H1 (cell line): ENCODE measurements around the gene B4GALT7. TPM values are rescaled to one million over a fixed set of nuclear protein-coding genes. Genes with fewer than 3 reads are reported as not detected.

Experiments
- CTCF ChIA-PET: fragments of 300-600 bp; sonication (Branson Sonifier 250); formaldehyde crosslinking; loops from one replicate; lab custom pipeline; 2021; ENCODE audit not compliant: partially characterized antibody; lab: Charles Lee
- POLR2A ChIA-PET: fragments of 300-600 bp; sonication (Branson Sonifier 250); formaldehyde crosslinking; loops from one replicate; lab custom pipeline; 2021; ENCODE audit warnings: inconsistent platforms; ENCODE audit not compliant: partially characterized antibody; lab: Charles Lee
- DNase-seq, 2 experiments: peaks; one replicate each; pipeline versions ENCODE4 v3.0.0 to v3.0.0-alpha.2; 2010 to 2022; ENCODE audit warnings: low spot score in 2 of 2, low read depth in 1 of 2, mixed read lengths in 1 of 2
- FAIRE-seq: peaks from 2 replicates; lab custom pipeline; 2011; peaks lifted over from hg19 to GRCh38; lab: Jason Lieb, UNC
- H2AFZ ChIP-seq: 2 replicates; pipeline ENCODE4 v1.8.1; 2012; ENCODE audit warnings: low read length, inconsistent platforms
- H2AK5ac ChIP-seq: 2 replicates; pipeline ENCODE4 v1.6.1; 2013; ENCODE audit warnings: low read depth, low read length
- H2BK120ac ChIP-seq: replicated peaks from 2 replicates; pipeline ENCODE3; 2013; ENCODE audit warnings: low read depth, low read length, inconsistent platforms
- H2BK12ac ChIP-seq: 2 replicates; pipeline ENCODE4 v1.6.1; 2013; ENCODE audit warnings: low read depth, low read length
- H2BK15ac ChIP-seq: 2 replicates; pipeline ENCODE4 v1.6.1; 2013; ENCODE audit warnings: low read length
- H2BK20ac ChIP-seq: 2 replicates; pipeline ENCODE4 v1.6.1; 2013; ENCODE audit warnings: low read length
- H2BK5ac ChIP-seq: 2 replicates; pipeline ENCODE4 v1.6.1; 2013; ENCODE audit warnings: low read depth, low read length
- H3K14ac ChIP-seq: 2 replicates; pipeline ENCODE4 v1.6.1; 2013; ENCODE audit warnings: inconsistent platforms; ENCODE audit not compliant: insufficient read length
- H3K18ac ChIP-seq: 2 replicates; pipeline ENCODE4 v1.6.1; 2013; ENCODE audit warnings: low read length; ENCODE audit errors: extremely low read depth
- H3K23ac ChIP-seq: 2 replicates; pipeline ENCODE4 v1.6.1; 2013; ENCODE audit warnings: inconsistent platforms; ENCODE audit not compliant: insufficient read length
- H3K23me2 ChIP-seq: 2 replicates; pipeline ENCODE4 v1.6.1; 2013; ENCODE audit warnings: low read depth, low read length
- H3K27ac ChIP-seq: 2 replicates; pipeline ENCODE4 v1.6.1; 2011; ENCODE audit warnings: low read depth, low read length, inconsistent platforms
- H3K27me3 ChIP-seq, 4 experiments: replicated peaks in 1 of 4; 1 replicate in 1 of 4; 2 replicates in 3 of 4; pipeline versions ENCODE4 v1.6.1 to v1.8.1; 2011 to 2013; ENCODE audit warnings: low read length in 3 of 4, mild to moderate bottlenecking in 3 of 4, inconsistent platforms in 2 of 4, mixed read lengths in 2 of 4, moderate library complexity in 1 of 4; ENCODE audit not compliant: control insufficient read depth in 3 of 4, insufficient read depth in 3 of 4; ENCODE audit errors: extremely low read depth in 1 of 4
- H3K36me3 ChIP-seq, 4 experiments: 2 replicates each; pipeline versions ENCODE4 v1.6.1 to v1.8.1; 2011 to 2013; ENCODE audit warnings: mild to moderate bottlenecking in 4 of 4, low read length in 3 of 4, moderate library complexity in 2 of 4, control low read depth in 1 of 4, inconsistent platforms in 1 of 4; ENCODE audit not compliant: insufficient read depth in 4 of 4, control insufficient read depth in 2 of 4
- H3K4ac ChIP-seq: replicated peaks from 2 replicates; pipeline ENCODE3; 2013; ENCODE audit warnings: low read length, low read depth, mixed read lengths, inconsistent platforms; ENCODE audit not compliant: insufficient read length
- H3K4me1 ChIP-seq, 4 experiments: replicated peaks in 1 of 4; 1 replicate in 1 of 4; 2 replicates in 3 of 4; pipeline versions ENCODE4 v1.6.1 to v1.8.1; 2011 to 2013; ENCODE audit warnings: low read length in 3 of 4, inconsistent platforms in 2 of 4, mixed read lengths in 1 of 4; ENCODE audit not compliant: insufficient read depth in 4 of 4, control insufficient read depth in 3 of 4
- H3K4me2 ChIP-seq, 2 experiments: 2 replicates each; pipeline versions ENCODE4 v1.6.1 to v1.8.1; 2011 to 2013; ENCODE audit warnings: low read depth in 2 of 2, low read length in 2 of 2, control low read depth in 1 of 2, inconsistent platforms in 1 of 2, mild to moderate bottlenecking in 1 of 2; ENCODE audit not compliant: insufficient read depth in 1 of 2
- H3K4me3 ChIP-seq, 4 experiments: fragments of 200-600, 300-600 bp in 1 of 4; sonication (generic), shearing (Covaris generic), sonication (Bioruptor Twin) in 1 of 4; 2 replicates each; pipeline versions ENCODE4 v1.5.1 to v1.8.1; 2011 to 2016; ENCODE audit warnings: low read length in 4 of 4, low read depth in 3 of 4, control low read depth in 2 of 4, inconsistent platforms in 2 of 4, mild to moderate bottlenecking in 2 of 4, mixed read lengths in 1 of 4, moderate library complexity in 1 of 4; ENCODE audit not compliant: insufficient read depth in 2 of 4; ENCODE audit errors: extremely low read depth in 1 of 4
- H3K56ac ChIP-seq: replicated peaks from 2 replicates; pipeline ENCODE3; 2013; ENCODE audit warnings: low read depth, mild to moderate bottlenecking, mixed read lengths, low read length, inconsistent platforms; ENCODE audit not compliant: insufficient read length
- H3K79me1 ChIP-seq: 2 replicates; pipeline ENCODE4 v1.6.1; 2013; ENCODE audit warnings: low read depth, low read length, control low read depth
- H3K79me2 ChIP-seq, 2 experiments: 2 replicates each; pipeline versions ENCODE4 v1.6.1 to v1.8.1; 2012 to 2013; ENCODE audit warnings: low read length in 2 of 2, mild to moderate bottlenecking in 2 of 2, inconsistent platforms in 1 of 2; ENCODE audit not compliant: insufficient read depth in 2 of 2, control insufficient read depth in 1 of 2
- H3K9ac ChIP-seq, 4 experiments: replicated peaks in 1 of 4; 1 replicate in 1 of 4; 2 replicates in 3 of 4; pipeline versions ENCODE4 v1.6.1 to v1.8.1; 2011 to 2013; ENCODE audit warnings: low read depth in 3 of 4, low read length in 3 of 4, control low read depth in 2 of 4, mild to moderate bottlenecking in 2 of 4, moderate library complexity in 2 of 4, inconsistent platforms in 1 of 4; ENCODE audit errors: extremely low read depth in 1 of 4
- H3K9me3 ChIP-seq, 2 experiments: 2 replicates each; pipeline versions ENCODE4 v1.6.1 to v1.8.1; 2012 to 2013; ENCODE audit warnings: mild to moderate bottlenecking in 2 of 2, moderate library complexity in 2 of 2, control low read depth in 1 of 2, inconsistent platforms in 1 of 2, low read depth in 1 of 2, low read length in 1 of 2, mixed read lengths in 1 of 2; ENCODE audit not compliant: insufficient read depth in 2 of 2
- H4K20me1 ChIP-seq, 2 experiments: replicated peaks in 1 of 2; 2 replicates each; pipeline versions ENCODE3 to v1.8.1; 2011 to 2013; ENCODE audit warnings: inconsistent platforms in 2 of 2, low read length in 2 of 2, mild to moderate bottlenecking in 1 of 2; ENCODE audit not compliant: insufficient read depth in 2 of 2, control insufficient read depth in 1 of 2
- H4K5ac ChIP-seq: 2 replicates; pipeline ENCODE4 v1.6.1; 2013; ENCODE audit warnings: low read length, low read depth, mixed read lengths, inconsistent platforms; ENCODE audit not compliant: insufficient read length
- H4K8ac ChIP-seq: 2 replicates; pipeline ENCODE4 v1.8.0; 2013; ENCODE audit warnings: mild to moderate bottlenecking, moderate library complexity, low read length, inconsistent platforms; ENCODE audit not compliant: insufficient read depth; ENCODE audit errors: extremely low read depth
- H4K91ac ChIP-seq: replicated peaks from 2 replicates; pipeline ENCODE3; 2013; ENCODE audit warnings: low read length, mixed read lengths, inconsistent platforms; ENCODE audit not compliant: insufficient read length
- TEAD4 ChIP-seq: IDR thresholded peaks from 2 replicates; pipeline ENCODE4 v1.6.1; 2012; ENCODE audit warnings: low read depth, low read length, inconsistent platforms, mixed read lengths
- WGBS, 2 experiments: shearing (Covaris generic) in 1 of 2; methylation state at CpG; one replicate each; pipeline versions ENCODE4 v1.1.6 to v1.1.7; 2013 to 2015; ENCODE audit warnings: low lambda C conversion rate in 2 of 2, mixed read lengths in 2 of 2, inconsistent platforms in 1 of 2, low coverage in 1 of 2, missing lambda C conversion rate in 1 of 2; ENCODE audit not compliant: insufficient replicate concordance in 2 of 2, insufficient coverage in 1 of 2, insufficient read length in 1 of 2; ENCODE audit errors: extremely low coverage in 1 of 2, missing lambda C conversion rate in 1 of 2; 5-methylcytosine and 5-hydroxymethylcytosine counted together
- polyA plus RNA-seq, 7 experiments: library from polyadenylated mRNA; depleted of rRNA in 3 of 7; stranded (reverse) in 5 of 7; unstranded in 2 of 7; fragments of >200 nt in 5 of 7; fragments of 200-250 nt in 2 of 7; gene quantifications; 1 replicate in 5 of 7; 2 replicates in 1 of 7; 4 replicates in 1 of 7; pipeline versions ENCODE4 v1.2.1 to v1.2.3, GENCODE V29; 2011 to 2013; ENCODE audit warnings: missing spikeins in 2 of 7, mixed read lengths in 2 of 7
- total RNA-seq: library from RNA; stranded (reverse); fragmentation: NEBNext Ultra II Directional; extraction: Animal tissue kit (Norgen Biotek cat#: 25700); gene quantifications from 2 replicates; pipeline ENCODE4 v1.2.1, GENCODE V29; 2021
- TF ChIP-seq, protein P1 (sequence below): IDR thresholded peaks from 2 replicates; pipeline ENCODE4 v1.6.1; 2012; ENCODE audit warnings: inconsistent platforms

The B4GALT7 gene
- total and polyA plus RNA-seq, 2 of the 8 experiments (the other 6 are each of a cell fraction or from before 2014, with no cell fraction given) = 18.7 to 31.9 TPM

GRCh38 chr5:177607115-177607451 is 7.2 kb downstream of the B4GALT7 start:
- H3K4ac ChIP-seq = no peak overlapping the region
- H3K14ac ChIP-seq = no peak overlapping the region
- ChIA-PET POLR2A (interaction anchor here (0.8 to 8.5 kb wide), 4 partner anchors 7 to 37 kb away, joined by 4 to 72 read pairs (median 8); partner anchors contain the start of genes B4GALT7 and TMED9), CTCF (interaction anchor here (0.7 to 2.4 kb wide), 16 partner anchors 8 to 375 kb away, joined by 3 to 14 read pairs (median 4); no protein-coding TSS in a partner anchor)
- TF ChIP-seq, protein P1, sequence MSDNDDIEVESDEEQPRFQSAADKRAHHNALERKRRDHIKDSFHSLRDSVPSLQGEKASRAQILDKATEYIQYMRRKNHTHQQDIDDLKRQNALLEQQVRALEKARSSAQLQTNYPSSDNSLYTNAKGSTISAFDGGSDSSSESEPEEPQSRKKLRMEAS = peak; percentile 76; the same call in 1 of the 2 replicates
- no peak for TF ChIP-seq TEAD4
- peak overlapping the region; percentile 4; the same call in 1 of the 2 replicates for H4K8ac ChIP-seq
- H3K4me3 ChIP-seq = no peak overlapping the region; a peak in 1 of 8 replicates
- H2AFZ ChIP-seq = no peak overlapping the region
- H3K9ac ChIP-seq = peak overlapping the region in 1 of 4 experiments; percentile 30; a peak in 2 of 7 replicates
- peak overlapping the region; percentile 44; the same call in 1 of the 2 replicates for H3K18ac ChIP-seq
- peaks cover 0 to 17% (median 10%) of the 10 kb centered on the region in 4 experiments; a peak in 5 of 7 replicates for H3K4me1 ChIP-seq
- H2BK20ac ChIP-seq = no peak overlapping the region
- no peak for DNase-seq
- no peaks in the 10 kb centered on the region for H3K27me3 ChIP-seq
- H3K23ac ChIP-seq = no peak overlapping the region
- H4K5ac ChIP-seq = no peak overlapping the region
- H3K36me3 ChIP-seq = peaks cover 0 to 7% (median 0%) of the 10 kb centered on the region in 4 experiments; a peak in 2 of 8 replicates
- no peak for FAIRE-seq
- no peak overlapping the region for H2BK120ac ChIP-seq
- H2BK12ac ChIP-seq = peak overlapping the region; percentile 32; the same call in 1 of the 2 replicates
- peak overlapping the region in 1 of 2 experiments; percentile 41; a peak in 2 of 4 replicates for H3K4me2 ChIP-seq
- 73% methylated on average over 11 of the region's 11 CpGs; no CpG with 5 or more reads in 1 of the 2 experiments for WGBS, 2 experiments
- no peaks in the 10 kb centered on the region for H3K79me1 ChIP-seq
- no peaks in the 10 kb centered on the region for H3K9me3 ChIP-seq
- no peak overlapping the region for H2BK5ac ChIP-seq
- H3K23me2 ChIP-seq = no peaks in the 10 kb centered on the region
- no peak overlapping the region for H2AK5ac ChIP-seq
- H3K56ac ChIP-seq = no peak overlapping the region
- H2BK15ac ChIP-seq = peak overlapping the region; percentile 6; the same call in 1 of the 2 replicates
- no peaks in the 10 kb centered on the region for H3K79me2 ChIP-seq
- H4K20me1 ChIP-seq = peaks cover 0 to 4% of the 10 kb centered on the region in 2 experiments
- no peak overlapping the region for H4K91ac ChIP-seq
- H3K27ac ChIP-seq = no peak overlapping the region
